OCI-M2 (cell line): Measurements from ENCODE around the gene TCF7.

Source experiments
- DNase-seq: peaks from one replicate; lab custom pipeline; 2025; ENCODE audit not compliant: unreplicated experiment; lab: John Stamatoyannopoulos, UW

TCF7 gene

GRCh38 chr5:134176511-134177368 is 62.3 kb downstream of the TCF7 start, which contains the start of gene SKP1:
Gene SKP1, minus strand, starts transcription at chr5:134176950. Its CDS starts 2,928 bp downstream, at chr5:134174022.
- no peak for DNase-seq

DNA sequence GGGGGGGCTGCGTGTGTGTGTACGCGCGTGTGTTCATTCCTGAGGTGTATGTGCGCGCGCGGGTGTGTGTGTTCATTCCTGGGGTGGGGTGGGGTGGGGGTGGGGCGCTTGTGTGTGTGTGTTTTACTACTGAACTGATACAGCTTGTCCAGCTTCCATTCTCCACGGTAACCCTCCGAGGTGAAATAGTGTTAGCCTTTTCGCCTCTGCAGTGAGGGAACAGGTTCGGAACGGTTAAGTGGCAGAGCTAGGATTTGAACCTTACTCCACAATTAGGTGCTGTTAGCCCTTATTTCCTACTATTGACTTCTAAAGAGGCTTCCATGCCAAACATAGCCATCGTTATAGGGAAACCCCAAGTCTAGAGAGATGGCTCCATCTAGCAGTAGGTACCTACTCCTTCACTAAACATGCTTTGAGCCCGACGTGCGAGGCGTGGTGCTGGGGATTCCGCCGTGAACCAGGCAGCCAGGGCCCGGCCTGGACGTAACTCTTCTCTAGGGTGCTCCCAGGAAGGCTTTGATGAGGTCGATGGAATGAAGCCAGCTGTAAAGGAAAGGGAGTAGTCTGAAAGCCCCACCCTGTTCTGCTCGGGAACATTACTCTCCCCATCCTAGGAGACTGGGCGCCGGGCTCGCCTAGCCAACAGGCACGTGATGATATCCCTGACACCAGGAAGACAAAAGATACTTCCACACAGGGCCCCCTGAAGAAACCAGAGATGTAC is 63.1 kb downstream of the TCF7 start:
- DNase-seq = no peak

DNA sequence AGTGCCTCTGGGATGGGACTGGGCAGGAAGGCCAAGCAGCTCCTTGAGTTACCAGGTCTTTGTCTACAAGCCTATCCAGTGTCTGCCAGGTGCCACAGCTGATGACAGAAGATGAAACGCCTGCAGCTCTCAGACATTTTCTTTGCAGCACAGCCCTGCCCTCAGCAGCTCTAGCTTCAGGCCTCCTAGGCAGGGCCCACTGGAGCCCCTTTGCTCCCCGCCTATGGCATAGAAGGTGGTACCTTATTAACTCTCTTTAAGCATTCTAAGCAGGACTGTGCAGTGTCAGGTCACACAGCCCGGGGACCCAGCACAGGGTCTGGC is 63.6 kb downstream of the TCF7 start:
- no peak for DNase-seq

DNA sequence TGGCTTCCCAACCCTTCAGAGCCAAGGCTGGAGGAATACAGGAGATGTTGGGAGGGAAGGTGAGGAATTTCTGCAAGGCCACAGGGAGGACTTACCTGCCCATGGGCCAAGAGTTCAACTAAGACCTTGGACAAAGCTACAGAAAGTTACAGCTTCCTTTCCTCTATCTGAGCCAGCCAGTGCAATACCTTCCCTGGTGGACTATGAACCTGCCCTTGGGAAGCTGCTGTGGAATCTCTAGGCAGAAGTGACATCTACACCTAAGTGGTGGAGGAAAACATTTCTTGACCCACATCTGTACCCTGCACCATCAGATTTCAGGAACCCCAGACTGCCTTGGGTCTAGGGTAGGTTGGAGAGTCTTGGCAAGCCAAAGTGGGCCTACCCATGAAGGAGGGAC is 69.0 kb downstream of the TCF7 start:
- no peak for DNase-seq

DNA sequence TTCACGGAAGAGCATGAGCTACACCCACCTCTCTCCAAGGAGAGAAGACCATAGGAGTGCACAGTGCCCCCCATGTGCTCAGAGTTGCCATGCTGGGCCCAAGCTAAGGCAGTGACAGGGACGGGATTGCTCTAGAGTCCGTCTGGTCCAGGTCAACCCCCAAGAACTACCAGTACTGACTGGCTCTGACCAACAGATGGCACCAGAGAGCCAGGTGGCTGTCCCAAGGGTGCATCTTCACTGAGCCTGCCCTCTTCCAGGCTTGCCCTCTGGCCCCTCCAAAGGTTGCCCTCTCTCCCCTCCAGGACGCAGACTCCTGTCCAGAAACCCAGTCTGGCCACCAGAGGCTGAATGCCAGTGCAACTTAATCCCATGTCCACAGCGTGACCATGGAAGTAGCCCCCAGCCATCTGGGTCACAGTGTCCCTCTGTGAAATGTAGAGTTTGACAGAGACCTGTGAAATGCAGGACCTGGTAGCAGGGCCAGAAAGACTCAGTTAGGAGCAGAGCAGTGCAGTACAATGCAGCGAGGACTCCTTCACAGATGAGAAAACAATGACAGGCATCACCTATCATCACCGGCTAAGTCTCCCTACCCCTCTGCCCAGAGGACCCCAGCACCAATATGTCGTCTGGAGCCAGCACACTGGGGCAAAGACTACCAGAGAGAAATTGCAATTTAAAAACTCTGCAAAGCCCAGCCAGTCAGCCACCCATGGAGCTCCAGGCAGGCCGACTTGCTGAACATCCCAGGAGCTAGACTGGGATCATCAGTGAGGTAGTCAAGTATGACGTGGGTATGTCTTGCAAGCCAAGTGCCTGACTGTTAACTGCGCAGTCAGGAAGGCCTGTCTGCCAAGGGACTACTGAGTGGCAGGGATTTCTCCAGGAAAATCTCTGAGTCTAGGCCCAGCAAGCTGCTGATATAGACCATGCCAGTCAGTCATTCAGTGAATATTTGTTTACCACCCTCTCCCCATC is 70.0 kb downstream of the TCF7 start:
- no peak for DNase-seq

DNA sequence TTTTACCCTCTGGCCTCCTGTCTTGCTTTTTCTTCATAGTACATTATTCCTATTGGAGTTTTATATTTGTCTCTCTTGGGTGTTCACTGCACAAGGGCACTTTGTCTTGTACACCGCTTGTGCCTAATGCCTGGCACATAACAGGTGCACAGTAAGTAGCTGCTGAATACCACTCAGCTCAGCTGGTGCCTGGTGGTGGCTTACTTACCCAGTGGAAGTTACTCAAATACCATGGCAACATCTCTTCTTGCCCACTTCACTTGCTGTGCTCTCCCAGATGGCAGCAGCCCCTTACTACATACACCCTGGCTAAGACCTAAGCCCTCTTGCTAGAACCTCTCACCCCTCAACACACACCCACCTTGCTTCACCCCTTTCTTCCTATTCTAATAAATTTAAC is 73.6 kb downstream of the TCF7 start:
- no peak for DNase-seq

DNA sequence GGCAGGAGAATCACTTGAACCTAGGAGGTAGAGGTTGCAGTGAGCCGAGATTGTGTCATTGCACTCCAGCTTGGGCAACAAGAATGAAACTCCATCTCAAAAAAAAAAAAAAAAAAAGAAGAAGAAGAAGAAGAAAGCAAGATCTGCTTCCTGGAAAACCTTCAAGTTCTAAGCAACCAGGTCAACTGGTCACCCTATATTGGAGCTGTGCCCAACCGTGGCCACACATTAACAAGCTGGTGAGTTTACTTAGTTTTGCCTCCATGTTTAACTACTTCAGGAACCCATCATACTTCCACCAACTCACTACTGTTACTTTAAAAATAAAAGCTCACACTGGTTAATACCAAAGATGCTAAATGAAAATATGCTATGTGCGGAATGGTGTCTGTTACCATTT is 74.5 kb downstream of the TCF7 start:
- no peak for DNase-seq

DNA sequence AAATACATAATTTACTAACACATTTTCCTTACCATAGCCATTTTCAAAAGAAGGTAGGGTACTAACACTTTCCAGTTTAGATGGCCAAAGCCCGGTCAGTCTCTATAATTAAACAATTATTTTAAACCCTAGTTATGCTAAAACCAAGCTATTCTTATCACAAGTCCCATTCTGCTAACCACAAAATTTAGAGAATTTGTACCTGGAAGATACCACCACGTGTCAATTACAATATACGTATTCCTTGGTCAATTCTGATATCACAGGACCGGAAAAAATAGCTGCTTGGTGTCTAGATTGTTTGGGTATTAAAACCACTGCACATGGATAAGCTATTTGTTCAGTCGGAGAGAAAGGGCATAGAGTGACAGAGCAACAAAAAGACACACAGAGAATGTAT is 81.2 kb downstream of the TCF7 start:
- DNase-seq = no peak
